HepG2 (cell line): Measurements from ENCODE around the gene C3orf18.

ENCODE experiments used
- ATF6 ChIP-seq: sonication (generic); formaldehyde crosslinking; conservative IDR thresholded peaks from 2 replicates; pipeline ENCODE4 v1.4.0; 2020; ENCODE audit warnings: missing genetic modification reagents
- CTCF ChIP-seq: sonication (generic); formaldehyde crosslinking; IDR thresholded peaks from 2 replicates; pipeline ENCODE4 v1.5.0; 2020; ENCODE audit warnings: mild to moderate bottlenecking, missing genetic modification reagents, moderate library complexity
- MXD4 ChIP-seq: IDR thresholded peaks from 2 replicates; pipeline ENCODE4 v1.6.1; 2016; ENCODE audit warnings: mild to moderate bottlenecking, missing biosample characterization, missing genetic modification reagents
- NFE2 ChIP-seq: sonication (generic); formaldehyde crosslinking; IDR thresholded peaks from 2 replicates; pipeline ENCODE4 v1.4.0; 2020; ENCODE audit warnings: missing genetic modification reagents
- POLR2AphosphoS5 ChIP-seq: IDR thresholded peaks from 2 replicates; pipeline ENCODE4 v1.6.1; 2012; ENCODE audit warnings: low read depth, low read length
- RNF2 ChIP-seq: fragments of 450-650 bp; conservative IDR thresholded peaks from 2 replicates; pipeline ENCODE4 v1.6.1; 2016; ENCODE audit warnings: low read depth

GRCh38 chr3:50521572-50521971 lies 46.0 kb downstream of the C3orf18 start:
- no peak for TF ChIP-seq MXD4 (CRISPR knock-in tag)
- no peak for TF ChIP-seq RNF2
- TF ChIP-seq ATF6: no peak
- TF ChIP-seq NFE2 (CRISPR knock-in tag): no peak
- TF ChIP-seq POLR2AphosphoS5: no peak
- no peak for TF ChIP-seq CTCF (CRISPR knock-in tag)
